Measurements from ENCODE around the gene MAGIX. TPM values are rescaled to one million over a fixed set of nuclear protein-coding genes. Genes with fewer than 3 reads are reported as not detected.

MAGIX gene
- total and polyA plus RNA-seq, 2 experiments from 2014 or later = 0.66 to 0.83 TPM

- H3K27ac ChIP-seq (ENCODE audit: low read depth) = no peak overlapping the region
- no peak overlapping the region for H3K4me3 Mint-ChIP-seq
These were observed 45.8 kb downstream of the MAGIX start for GRCh38 chrX:49208399-49208798.

More at GRCh38 chrX:49208399-49208798, 45.8 kb downstream of the MAGIX start:
- no peak for ATAC-seq
- Mint-ChIP-seq H3K27me3 (ENCODE audit: insufficient read depth, low read depth, poor library complexity) (peaks cover 8% of the 10 kb centered on the region), H3K4me1 (no peaks in the 10 kb centered on the region; the same call in 2 of the 3 replicates), H3K27ac (no peak overlapping the region), H3K36me3 (ENCODE audit: low read depth) (no peaks in the 10 kb centered on the region), H3K9me3 (no peaks in the 10 kb centered on the region)
- Histone ChIP-seq H2AFZ (no peak overlapping the region), H3K4me3 (no peak overlapping the region), H3K79me2 (replicated peaks; ENCODE audit: insufficient read depth) (no peaks in the 10 kb centered on the region), H3F3A (replicated peaks; ENCODE audit: low read depth) (no peaks in the 10 kb centered on the region), H3K27me3 (ENCODE audit: insufficient read depth) (no peaks in the 10 kb centered on the region), H4K20me1 (replicated peaks; ENCODE audit: insufficient read depth) (no peaks in the 10 kb centered on the region), H3K36me3 (ENCODE audit: insufficient read depth) (no peaks in the 10 kb centered on the region), H3K4me1 (ENCODE audit: insufficient read depth) (no peaks in the 10 kb centered on the region; the same call in 1 of the 2 replicates), H3K4me2 (no peak overlapping the region), H3K9me2 (ENCODE audit: insufficient read depth) (no peaks in the 10 kb centered on the region)
- DNase-seq (ENCODE audit: low spot score) = no peak
- no peak for TF ChIP-seq ZNF462 (CRISPR knock-in tag; IDR thresholded peaks at IDR 0.05)
- no peak for TF ChIP-seq ZNF114 (CRISPR knock-in tag; IDR thresholded peaks at IDR 0.05)
- no peak for TF ChIP-seq ETS1 (IDR thresholded peaks at IDR 0.05)
- TF ChIP-seq CREB1 (CRISPR knock-in tag; IDR thresholded peaks at IDR 0.05; ENCODE audit: low read depth) = no peak
- TF ChIP-seq, protein P1, sequence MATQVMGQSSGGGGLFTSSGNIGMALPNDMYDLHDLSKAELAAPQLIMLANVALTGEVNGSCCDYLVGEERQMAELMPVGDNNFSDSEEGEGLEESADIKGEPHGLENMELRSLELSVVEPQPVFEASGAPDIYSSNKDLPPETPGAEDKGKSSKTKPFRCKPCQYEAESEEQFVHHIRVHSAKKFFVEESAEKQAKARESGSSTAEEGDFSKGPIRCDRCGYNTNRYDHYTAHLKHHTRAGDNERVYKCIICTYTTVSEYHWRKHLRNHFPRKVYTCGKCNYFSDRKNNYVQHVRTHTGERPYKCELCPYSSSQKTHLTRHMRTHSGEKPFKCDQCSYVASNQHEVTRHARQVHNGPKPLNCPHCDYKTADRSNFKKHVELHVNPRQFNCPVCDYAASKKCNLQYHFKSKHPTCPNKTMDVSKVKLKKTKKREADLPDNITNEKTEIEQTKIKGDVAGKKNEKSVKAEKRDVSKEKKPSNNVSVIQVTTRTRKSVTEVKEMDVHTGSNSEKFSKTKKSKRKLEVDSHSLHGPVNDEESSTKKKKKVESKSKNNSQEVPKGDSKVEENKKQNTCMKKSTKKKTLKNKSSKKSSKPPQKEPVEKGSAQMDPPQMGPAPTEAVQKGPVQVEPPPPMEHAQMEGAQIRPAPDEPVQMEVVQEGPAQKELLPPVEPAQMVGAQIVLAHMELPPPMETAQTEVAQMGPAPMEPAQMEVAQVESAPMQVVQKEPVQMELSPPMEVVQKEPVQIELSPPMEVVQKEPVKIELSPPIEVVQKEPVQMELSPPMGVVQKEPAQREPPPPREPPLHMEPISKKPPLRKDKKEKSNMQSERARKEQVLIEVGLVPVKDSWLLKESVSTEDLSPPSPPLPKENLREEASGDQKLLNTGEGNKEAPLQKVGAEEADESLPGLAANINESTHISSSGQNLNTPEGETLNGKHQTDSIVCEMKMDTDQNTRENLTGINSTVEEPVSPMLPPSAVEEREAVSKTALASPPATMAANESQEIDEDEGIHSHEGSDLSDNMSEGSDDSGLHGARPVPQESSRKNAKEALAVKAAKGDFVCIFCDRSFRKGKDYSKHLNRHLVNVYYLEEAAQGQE (IDR thresholded peaks at IDR 0.05; ENCODE audit: unreplicated experiment) = no peak
- no peak for TF ChIP-seq EZH2 (IDR thresholded peaks at IDR 0.05; ENCODE audit: low read depth, unreplicated experiment)
- no peak for TF ChIP-seq JUNB (IDR thresholded peaks at IDR 0.05; ENCODE audit: unreplicated experiment)
- TF ChIP-seq ZNF331 (CRISPR knock-in tag; IDR thresholded peaks at IDR 0.05; ENCODE audit: low read depth) = no peak
- TF ChIP-seq POLR2AphosphoS5 (IDR thresholded peaks at IDR 0.05; ENCODE audit: low read depth) = no peak
- TF ChIP-seq NANOG (IDR thresholded peaks at IDR 0.05; ENCODE audit: borderline replicate concordance) = no peak
- no peak for TF ChIP-seq EZH2phosphoT487 (IDR thresholded peaks at IDR 0.05; ENCODE audit: unreplicated experiment)
- no peak for TF ChIP-seq STAT1 (IDR thresholded peaks at IDR 0.05; ENCODE audit: unreplicated experiment)
